DND-41 (cell line): ENCODE results near the gene BCR.

Experiments used
- CTCF ChIP-seq: IDR thresholded peaks from 2 replicates; pipeline ENCODE4 v1.5.1; 2012; ENCODE audit warnings: borderline replicate concordance, low read length, moderate library complexity, mild to moderate bottlenecking; ENCODE audit not compliant: poor library complexity, severe bottlenecking; ENCODE audit errors: extremely low read depth
- EZH2 ChIP-seq: IDR thresholded peaks from 3 replicates; pipeline ENCODE4 v1.6.1; 2012; ENCODE audit warnings: borderline replicate concordance, low read depth, mild to moderate bottlenecking, moderate library complexity, low read length, inconsistent platforms; ENCODE audit not compliant: severe bottlenecking

- TF ChIP-seq EZH2 = no peak
- TF ChIP-seq CTCF = no peak
Measured at GRCh38 chr22:23357053-23357452, 176.7 kb downstream of the BCR start.
